Measurements from ENCODE around the gene SGSM1. TPM values are rescaled to one million over a fixed set of nuclear protein-coding genes. Genes with fewer than 3 reads are reported as not detected.

The SGSM1 gene
- total RNA-seq, 2 donors from 2014 or later = 13.9 to 14.9 TPM

- DNase-seq (ENCODE audit: low spot score) = peak; percentile 82
- no peaks in the 10 kb centered on the region for H3K9me3 ChIP-seq
- no peaks in the 10 kb centered on the region for H3K36me3 ChIP-seq
- H3K4me1 ChIP-seq = peaks cover 0 to 32% of the 10 kb centered on the region in 2 donors
- no peaks in the 10 kb centered on the region for H3K27me3 ChIP-seq
- peak within 1 kb of the TSS; percentile 80 to 87 for H3K27ac ChIP-seq
- TF ChIP-seq, protein P1, sequence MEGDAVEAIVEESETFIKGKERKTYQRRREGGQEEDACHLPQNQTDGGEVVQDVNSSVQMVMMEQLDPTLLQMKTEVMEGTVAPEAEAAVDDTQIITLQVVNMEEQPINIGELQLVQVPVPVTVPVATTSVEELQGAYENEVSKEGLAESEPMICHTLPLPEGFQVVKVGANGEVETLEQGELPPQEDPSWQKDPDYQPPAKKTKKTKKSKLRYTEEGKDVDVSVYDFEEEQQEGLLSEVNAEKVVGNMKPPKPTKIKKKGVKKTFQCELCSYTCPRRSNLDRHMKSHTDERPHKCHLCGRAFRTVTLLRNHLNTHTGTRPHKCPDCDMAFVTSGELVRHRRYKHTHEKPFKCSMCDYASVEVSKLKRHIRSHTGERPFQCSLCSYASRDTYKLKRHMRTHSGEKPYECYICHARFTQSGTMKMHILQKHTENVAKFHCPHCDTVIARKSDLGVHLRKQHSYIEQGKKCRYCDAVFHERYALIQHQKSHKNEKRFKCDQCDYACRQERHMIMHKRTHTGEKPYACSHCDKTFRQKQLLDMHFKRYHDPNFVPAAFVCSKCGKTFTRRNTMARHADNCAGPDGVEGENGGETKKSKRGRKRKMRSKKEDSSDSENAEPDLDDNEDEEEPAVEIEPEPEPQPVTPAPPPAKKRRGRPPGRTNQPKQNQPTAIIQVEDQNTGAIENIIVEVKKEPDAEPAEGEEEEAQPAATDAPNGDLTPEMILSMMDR (IDR thresholded peaks at IDR 0.05) = peak; percentile 99
- H3K4me3 ChIP-seq = peak within 1 kb of the TSS; percentile 60 to 83
Measured at GRCh38 chr22:24951942-24952836, 146.2 kb downstream of the SGSM1 start, which contains the start of gene KIAA1671. Gene KIAA1671, plus strand, starts transcription at chr22:24952716. Its CDS starts 75,284 bp downstream, at chr22:25028000.

- H3K27me3 ChIP-seq = no peaks in the 10 kb centered on the region
- DNase-seq (ENCODE audit: low spot score) = no peak
- peak overlapping the region; percentile 80 to 87 for H3K27ac ChIP-seq
- TF ChIP-seq, protein P1 (IDR thresholded peaks at IDR 0.05) = no peak
- H3K36me3 ChIP-seq = no peaks in the 10 kb centered on the region
- H3K4me1 ChIP-seq = peaks cover 0 to 32% of the 10 kb centered on the region in 2 donors
- H3K4me3 ChIP-seq = peak overlapping the region; percentile 60 to 83
- no peaks in the 10 kb centered on the region for H3K9me3 ChIP-seq
Measured at GRCh38 chr22:24952837-24953383, 146.9 kb downstream of the SGSM1 start.

GRCh38 chr22:24953384-24954113 lies 147.5 kb downstream of the SGSM1 start:
- peak overlapping the region; percentile 60 to 83 for H3K4me3 ChIP-seq
- peaks cover 0 to 32% of the 10 kb centered on the region in 2 donors for H3K4me1 ChIP-seq
- no peak for DNase-seq (ENCODE audit: low spot score)
- TF ChIP-seq, protein P1 (IDR thresholded peaks at IDR 0.05) = no peak
- no peaks in the 10 kb centered on the region for H3K27me3 ChIP-seq
- no peaks in the 10 kb centered on the region for H3K9me3 ChIP-seq
- peak overlapping the region; percentile 80 to 87 for H3K27ac ChIP-seq
- no peaks in the 10 kb centered on the region for H3K36me3 ChIP-seq

DNA sequence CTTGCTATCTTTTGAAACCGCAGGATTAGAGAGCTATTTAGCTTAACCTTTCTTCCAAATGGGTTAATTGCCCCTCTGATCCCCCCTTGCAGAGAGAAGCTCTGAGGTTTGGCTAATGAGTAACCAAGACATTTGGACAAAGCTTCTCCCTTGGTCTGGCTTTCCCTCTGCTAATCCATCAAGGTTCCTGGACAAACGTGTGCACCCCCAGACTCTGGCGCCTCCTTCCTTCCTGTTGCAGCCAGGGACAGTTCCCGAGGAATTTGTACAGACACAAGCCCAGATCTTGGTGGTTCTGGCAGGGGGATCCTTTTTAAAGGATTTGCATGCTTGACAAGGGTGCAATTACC lies 148.1 kb downstream of the SGSM1 start:
- peak overlapping the region; percentile 80 to 87 for H3K27ac ChIP-seq
- H3K27me3 ChIP-seq = no peaks in the 10 kb centered on the region
- H3K36me3 ChIP-seq = no peaks in the 10 kb centered on the region
- peak overlapping the region; percentile 60 to 83 for H3K4me3 ChIP-seq
- peaks cover 0 to 32% of the 10 kb centered on the region in 2 donors for H3K4me1 ChIP-seq
- no peak for DNase-seq (ENCODE audit: low spot score)
- no peaks in the 10 kb centered on the region for H3K9me3 ChIP-seq
- TF ChIP-seq, protein P1 (IDR thresholded peaks at IDR 0.05) = no peak

DNA sequence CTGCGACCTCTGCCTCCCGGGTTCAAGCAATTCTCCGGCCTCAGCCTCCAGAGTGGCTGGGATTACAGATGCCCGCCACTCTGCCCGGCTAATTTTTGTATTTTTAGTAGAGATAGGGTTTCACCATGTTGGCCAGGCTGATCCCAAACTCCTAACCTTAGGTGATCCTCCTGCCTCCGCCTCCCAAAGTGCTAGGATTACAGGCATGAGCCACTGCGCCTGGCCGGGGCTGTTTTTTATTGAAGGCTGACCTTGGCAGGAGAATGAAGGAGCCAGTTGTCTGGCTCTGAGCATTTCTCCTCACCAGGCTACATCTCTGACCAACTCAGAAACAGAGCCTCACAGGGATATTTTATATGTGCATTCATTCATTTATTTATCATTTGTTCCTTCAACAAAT lies 148.8 kb downstream of the SGSM1 start:
- Histone ChIP-seq H3K27ac (no peak overlapping the region), H3K9me3 (no peaks in the 10 kb centered on the region)
- TF ChIP-seq, protein P1 (IDR thresholded peaks at IDR 0.05) = no peak

More for the DNA sequence above, 148.8 kb downstream of the SGSM1 start:
- H3K4me3 ChIP-seq = no peak overlapping the region
- H3K27me3 ChIP-seq = no peaks in the 10 kb centered on the region
- peaks cover 0 to 32% of the 10 kb centered on the region in 2 donors for H3K4me1 ChIP-seq
- no peak for DNase-seq (ENCODE audit: low spot score)
- H3K36me3 ChIP-seq = no peaks in the 10 kb centered on the region
